ENCODE results near the gene ESR1.

ESR1 gene

GRCh38 chr6:152094276-152094675, 286.8 kb downstream of the ESR1 start:
- TF ChIP-seq, protein P1, sequence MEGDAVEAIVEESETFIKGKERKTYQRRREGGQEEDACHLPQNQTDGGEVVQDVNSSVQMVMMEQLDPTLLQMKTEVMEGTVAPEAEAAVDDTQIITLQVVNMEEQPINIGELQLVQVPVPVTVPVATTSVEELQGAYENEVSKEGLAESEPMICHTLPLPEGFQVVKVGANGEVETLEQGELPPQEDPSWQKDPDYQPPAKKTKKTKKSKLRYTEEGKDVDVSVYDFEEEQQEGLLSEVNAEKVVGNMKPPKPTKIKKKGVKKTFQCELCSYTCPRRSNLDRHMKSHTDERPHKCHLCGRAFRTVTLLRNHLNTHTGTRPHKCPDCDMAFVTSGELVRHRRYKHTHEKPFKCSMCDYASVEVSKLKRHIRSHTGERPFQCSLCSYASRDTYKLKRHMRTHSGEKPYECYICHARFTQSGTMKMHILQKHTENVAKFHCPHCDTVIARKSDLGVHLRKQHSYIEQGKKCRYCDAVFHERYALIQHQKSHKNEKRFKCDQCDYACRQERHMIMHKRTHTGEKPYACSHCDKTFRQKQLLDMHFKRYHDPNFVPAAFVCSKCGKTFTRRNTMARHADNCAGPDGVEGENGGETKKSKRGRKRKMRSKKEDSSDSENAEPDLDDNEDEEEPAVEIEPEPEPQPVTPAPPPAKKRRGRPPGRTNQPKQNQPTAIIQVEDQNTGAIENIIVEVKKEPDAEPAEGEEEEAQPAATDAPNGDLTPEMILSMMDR (IDR thresholded peaks at IDR 0.05; ENCODE audit: low read depth, low read length): no peak
- H3K4me3 ChIP-seq (replicated peaks in 1 of 2; ENCODE audit: low read depth in 2 of 2, low read length in 2 of 2): no peak overlapping the region
- no peak for DNase-seq (ENCODE audit: low read depth in 2 of 2)

DNA sequence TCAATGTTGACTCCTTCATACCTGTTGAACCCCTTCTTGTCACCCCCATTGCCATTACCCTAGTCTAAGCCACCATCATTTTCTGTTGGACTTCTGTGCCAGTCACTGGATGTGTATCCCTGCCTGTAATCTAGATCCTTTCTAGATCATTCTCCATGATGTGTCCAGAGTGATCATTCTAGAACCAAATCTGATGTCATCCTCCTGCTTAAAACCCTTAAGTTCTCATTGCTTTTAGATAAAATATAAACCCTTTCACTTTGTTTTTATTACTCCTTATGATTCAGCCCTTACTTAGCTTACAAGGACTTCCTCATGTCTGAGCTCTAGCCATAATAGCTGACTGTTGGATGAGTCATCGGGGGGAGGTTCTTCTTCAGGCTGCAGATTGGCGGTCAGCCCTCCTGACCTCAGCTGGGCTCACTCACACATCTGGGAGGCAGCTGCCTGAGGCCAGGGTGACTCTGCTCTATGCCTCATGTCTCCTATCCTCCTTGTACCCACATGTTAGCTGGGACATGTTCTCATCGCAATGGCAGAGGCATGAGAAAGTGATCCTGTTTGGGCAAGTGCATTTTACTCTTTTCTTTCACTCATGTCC, 287.6 kb downstream of the ESR1 start:
- TF ChIP-seq, protein P1 (IDR thresholded peaks at IDR 0.05; ENCODE audit: low read depth, low read length): no peak

DNA sequence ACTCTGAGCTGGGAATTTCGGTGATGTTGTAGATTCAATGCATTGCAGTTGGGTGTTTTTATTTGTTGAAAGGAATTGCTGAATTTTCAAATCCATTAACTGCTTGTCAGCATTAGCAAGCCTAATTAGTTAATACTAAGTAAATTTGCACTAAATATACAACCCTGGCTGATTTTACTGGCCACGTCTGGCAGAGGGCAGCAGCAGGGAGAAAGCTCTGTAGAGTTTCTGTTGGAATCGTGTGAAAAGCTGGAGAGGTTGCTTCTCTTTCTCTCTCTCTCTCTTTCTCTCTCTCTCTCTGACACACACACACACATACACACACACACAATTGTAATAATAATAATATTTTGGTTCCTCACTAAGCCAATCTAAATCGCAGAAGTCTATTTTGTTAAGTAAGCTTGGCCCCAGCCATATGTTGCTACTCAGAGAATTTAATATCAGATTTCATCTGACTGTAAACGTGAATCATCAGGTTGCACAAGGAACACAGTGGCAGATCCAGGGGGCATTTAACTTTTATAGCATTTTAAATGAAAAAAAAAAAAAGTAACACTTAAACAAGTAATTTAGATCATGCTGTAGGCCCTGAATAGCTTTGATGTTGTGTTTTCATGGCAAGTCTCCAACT, 289.5 kb downstream of the ESR1 start:
- DNase-seq (ENCODE audit: low read depth in 2 of 2): peak; percentile 84 to 93

More for the DNA sequence above, 287.6 kb downstream of the ESR1 start:
- H3K4me3 ChIP-seq (replicated peaks in 1 of 2; ENCODE audit: low read depth in 2 of 2, low read length in 2 of 2): no peak overlapping the region
- peak; percentile 97 to 100 for DNase-seq (ENCODE audit: low read depth in 2 of 2)

DNA sequence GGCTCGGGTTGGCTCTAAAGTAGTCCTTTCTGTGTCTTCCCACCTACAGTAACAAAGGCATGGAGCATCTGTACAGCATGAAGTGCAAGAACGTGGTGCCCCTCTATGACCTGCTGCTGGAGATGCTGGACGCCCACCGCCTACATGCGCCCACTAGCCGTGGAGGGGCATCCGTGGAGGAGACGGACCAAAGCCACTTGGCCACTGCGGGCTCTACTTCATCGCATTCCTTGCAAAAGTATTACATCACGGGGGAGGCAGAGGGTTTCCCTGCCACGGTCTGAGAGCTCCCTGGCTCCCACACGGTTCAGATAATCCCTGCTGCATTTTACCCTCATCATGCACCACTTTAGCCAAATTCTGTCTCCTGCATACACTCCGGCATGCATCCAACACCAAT, 291.2 kb downstream of the ESR1 start:
- no peak for DNase-seq (ENCODE audit: low read depth in 2 of 2)
- TF ChIP-seq, protein P1 (IDR thresholded peaks at IDR 0.05; ENCODE audit: low read depth, low read length): no peak
- no peak overlapping the region for H3K4me3 ChIP-seq (replicated peaks in 1 of 2; ENCODE audit: low read depth in 2 of 2, low read length in 2 of 2)

More for the DNA sequence above, 289.5 kb downstream of the ESR1 start:
- no peak overlapping the region for H3K4me3 ChIP-seq (replicated peaks in 1 of 2; ENCODE audit: low read depth in 2 of 2, low read length in 2 of 2)
- TF ChIP-seq, protein P1 (IDR thresholded peaks at IDR 0.05; ENCODE audit: low read depth, low read length): peak; percentile 16

DNA sequence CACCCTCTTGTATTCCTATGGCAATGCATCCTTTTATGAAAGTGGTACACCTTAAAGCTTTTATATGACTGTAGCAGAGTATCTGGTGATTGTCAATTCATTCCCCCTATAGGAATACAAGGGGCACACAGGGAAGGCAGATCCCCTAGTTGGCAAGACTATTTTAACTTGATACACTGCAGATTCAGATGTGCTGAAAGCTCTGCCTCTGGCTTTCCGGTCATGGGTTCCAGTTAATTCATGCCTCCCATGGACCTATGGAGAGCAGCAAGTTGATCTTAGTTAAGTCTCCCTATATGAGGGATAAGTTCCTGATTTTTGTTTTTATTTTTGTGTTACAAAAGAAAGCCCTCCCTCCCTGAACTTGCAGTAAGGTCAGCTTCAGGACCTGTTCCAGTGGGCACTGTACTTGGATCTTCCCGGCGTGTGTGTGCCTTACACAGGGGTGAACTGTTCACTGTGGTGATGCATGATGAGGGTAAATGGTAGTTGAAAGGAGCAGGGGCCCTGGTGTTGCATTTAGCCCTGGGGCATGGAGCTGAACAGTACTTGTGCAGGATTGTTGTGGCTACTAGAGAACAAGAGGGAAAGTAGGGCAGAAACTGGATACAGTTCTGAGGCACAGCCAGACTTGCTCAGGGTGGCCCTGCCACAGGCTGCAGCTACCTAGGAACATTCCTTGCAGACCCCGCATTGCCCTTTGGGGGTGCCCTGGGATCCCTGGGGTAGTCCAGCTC, 292.1 kb downstream of the ESR1 start:
- TF ChIP-seq, protein P1 (IDR thresholded peaks at IDR 0.05; ENCODE audit: low read depth, low read length): no peak
- no peak for DNase-seq (ENCODE audit: low read depth in 2 of 2)
- H3K4me3 ChIP-seq (replicated peaks in 1 of 2; ENCODE audit: low read depth in 2 of 2, low read length in 2 of 2): no peak overlapping the region

GRCh38 chr6:152100183-152100618, 292.7 kb downstream of the ESR1 start:
- TF ChIP-seq, protein P1 (IDR thresholded peaks at IDR 0.05; ENCODE audit: low read depth, low read length): no peak
- peak; percentile 55 to 65 for DNase-seq (ENCODE audit: low read depth in 2 of 2)
- H3K4me3 ChIP-seq (replicated peaks in 1 of 2; ENCODE audit: low read depth in 2 of 2, low read length in 2 of 2): no peak overlapping the region

Data from cardiac fibroblast (primary cell).